ENCODE results near the gene NCAPH2. TPM values are rescaled to one million over a fixed set of nuclear protein-coding genes. Genes with fewer than 3 reads are reported as not detected.

The NCAPH2 gene
- total RNA-seq, 1 donor from 2014 or later: 44.2 TPM

GRCh38 chr22:50471962-50472361 is 36.1 kb upstream of the NCAPH2 start:
- no peaks in the 10 kb centered on the region for H3K27me3 ChIP-seq (ENCODE audit: control insufficient read depth, insufficient read depth, low read length)
- no peak overlapping the region for H3K4me3 ChIP-seq (ENCODE audit: low read depth, low read length)
- FAIRE-seq (no peak), DNase-seq (ENCODE audit: low read depth) (no peak)
- peaks cover 16% of the 10 kb centered on the region for H3K36me3 ChIP-seq (ENCODE audit: control insufficient read depth, insufficient read depth, low read length)
- no peak for TF ChIP-seq CTCF (IDR thresholded peaks at IDR 0.05; ENCODE audit: insufficient read depth, low read length, severe bottlenecking)

- DNase-seq (ENCODE audit: low read depth) (peak; percentile 20), FAIRE-seq (no peak)
- Histone ChIP-seq H3K27me3 (ENCODE audit: control insufficient read depth, insufficient read depth, low read length) (no peaks in the 10 kb centered on the region), H3K36me3 (ENCODE audit: control insufficient read depth, insufficient read depth, low read length) (peaks cover 9% of the 10 kb centered on the region), H3K4me3 (ENCODE audit: low read depth, low read length) (no peak overlapping the region)
- TF ChIP-seq CTCF (IDR thresholded peaks at IDR 0.05; ENCODE audit: insufficient read depth, low read length, severe bottlenecking): peak; percentile 46
Observed at GRCh38 chr22:50473088-50473487, 34.9 kb upstream of the NCAPH2 start.

GRCh38 chr22:50473855-50474671 is 34.0 kb upstream of the NCAPH2 start:
- peak overlapping the region; percentile 63 for H3K4me3 ChIP-seq (ENCODE audit: low read depth, low read length)
- DNase-seq (ENCODE audit: low read depth) (peak; percentile 40), FAIRE-seq (no peak)
- TF ChIP-seq CTCF (IDR thresholded peaks at IDR 0.05; ENCODE audit: insufficient read depth, low read length, severe bottlenecking): no peak
- H3K27me3 ChIP-seq (ENCODE audit: control insufficient read depth, insufficient read depth, low read length): no peaks in the 10 kb centered on the region
- H3K36me3 ChIP-seq (ENCODE audit: control insufficient read depth, insufficient read depth, low read length): peaks cover 8% of the 10 kb centered on the region

- DNase-seq (ENCODE audit: low read depth) (peak; percentile 70), FAIRE-seq (no peak)
- Histone ChIP-seq H3K36me3 (ENCODE audit: control insufficient read depth, insufficient read depth, low read length) (peaks cover 8% of the 10 kb centered on the region), H3K4me3 (ENCODE audit: low read depth, low read length) (peak within 1 kb of the TSS; percentile 63), H3K27me3 (ENCODE audit: control insufficient read depth, insufficient read depth, low read length) (no peaks in the 10 kb centered on the region)
- no peak for TF ChIP-seq CTCF (IDR thresholded peaks at IDR 0.05; ENCODE audit: insufficient read depth, low read length, severe bottlenecking)
Observed at GRCh38 chr22:50474710-50475651, 33.0 kb upstream of the NCAPH2 start, which contains the start of gene SBF1. Gene SBF1, minus strand, starts transcription at chr22:50475035. Its CDS starts 195 bp downstream, at chr22:50474840.

GRCh38 chr22:50475652-50476002 is 32.4 kb upstream of the NCAPH2 start:
- no peak for DNase-seq (ENCODE audit: low read depth)
- peaks cover 8% of the 10 kb centered on the region for H3K36me3 ChIP-seq (ENCODE audit: control insufficient read depth, insufficient read depth, low read length)
- no peak for TF ChIP-seq CTCF (IDR thresholded peaks at IDR 0.05; ENCODE audit: insufficient read depth, low read length, severe bottlenecking)
- no peak for FAIRE-seq
- H3K27me3 ChIP-seq (ENCODE audit: control insufficient read depth, insufficient read depth, low read length): no peaks in the 10 kb centered on the region
- H3K4me3 ChIP-seq (ENCODE audit: low read depth, low read length): no peak overlapping the region
